ENCODE results near the gene PIK3R1. TPM values are rescaled to one million over a fixed set of nuclear protein-coding genes. Genes with fewer than 3 reads are reported as not detected.
A peak's percentile ranks its signal among the peaks of the same experiment; 100 is the strongest.

The PIK3R1 gene
- total and polyA plus RNA-seq, 2 of the 4 experiments (the other 2 are of a cell fraction): 2.4 to 9.3 TPM

- POLR2A ChIA-PET (ENCODE audit: unreplicated experiment): no interaction called here
- Histone ChIP-seq H3K27me3 (ENCODE audit: control insufficient read depth, insufficient read depth, low read length) (peaks cover 3% of the 10 kb centered on the region; the same call in 1 of the 2 replicates), H2BK5ac (ENCODE audit: low read depth, low read length, poor library complexity, severe bottlenecking) (no peak overlapping the region), H4K8ac (ENCODE audit: low read depth in 2 of 2, low read length in 2 of 2) (no peak overlapping the region), H3K9me3 (ENCODE audit: control insufficient read depth, insufficient read depth, low read length) (no peaks in the 10 kb centered on the region), H3K9ac (ENCODE audit: low read depth, low read length) (no peak overlapping the region), H3K23ac (ENCODE audit: low read depth, low read length) (no peak overlapping the region), H3K27ac (ENCODE audit: insufficient read depth, low read length) (no peak overlapping the region), H3K4me2 (ENCODE audit: low read depth, low read length) (no peak overlapping the region), H3K79me1 (ENCODE audit: low read depth in 1 of 2, low read length in 2 of 2) (no peaks in the 10 kb centered on the region), H3K4me3 (ENCODE audit: insufficient read depth, low read depth, low read length) (no peak overlapping the region), H4K5ac (ENCODE audit: low read depth, low read length) (no peak overlapping the region), H3K9me1 (ENCODE audit: insufficient read depth, low read length) (0 out of 2 replicates have a peak, but pooled peaks cover 3% of the 10 kb centered on the region), H3K56ac (ENCODE audit: extremely low read depth, insufficient read depth, low read length) (no peak overlapping the region), H3K14ac (replicated peaks; ENCODE audit: low read depth, low read length) (no peak overlapping the region), H3K18ac (ENCODE audit: low read depth, low read length) (no peak overlapping the region), H4K20me1 (ENCODE audit: insufficient read depth, low read length) (no peaks in the 10 kb centered on the region), H2AK5ac (ENCODE audit: low read depth, low read length) (no peak overlapping the region), H3K4ac (ENCODE audit: low read depth, low read length) (no peak overlapping the region), H2AK9ac (replicated peaks; ENCODE audit: low read depth, low read length, poor library complexity) (no peak overlapping the region), H2AFZ (replicated peaks; ENCODE audit: low read length, poor library complexity) (no peak overlapping the region), H2BK15ac (ENCODE audit: low read depth, low read length) (no peak overlapping the region), H2BK120ac (ENCODE audit: low read depth, low read length) (no peak overlapping the region), H3K36me3 (ENCODE audit: control insufficient read depth, insufficient read depth, low read length) (no peaks in the 10 kb centered on the region), H2BK20ac (ENCODE audit: low read depth, low read length) (no peak overlapping the region), H3K4me1 (ENCODE audit: control insufficient read depth, insufficient read depth, low read length) (peaks cover 1% of the 10 kb centered on the region; the same call in 1 of the 2 replicates), H4K91ac (ENCODE audit: insufficient read depth, low read depth, low read length) (no peak overlapping the region)
- no peak for TF ChIP-seq RAD21 (IDR thresholded peaks at IDR 0.05; ENCODE audit: low read length)
- intact Hi-C loops (cut with micrococcal nuclease) (no loop called here), in situ Hi-C loops (cut with MboI; ENCODE audit: low sequenced_read_pairs) (no loop called here), dilution Hi-C loops (cut with HindIII; ENCODE audit: low sequenced_read_pairs, unreplicated experiment) (no loop called here)
- whole genome bisulfite sequencing, 2 experiments (ENCODE audit: extremely low coverage in 2 of 2, insufficient read length in 1 of 2): no CpG with 5 or more reads among the region's 3 CpGs
- no TSS peak for BruUV-seq (replicated peaks)
- DNase-seq: peak; percentile 21
- ATAC-seq (ENCODE audit: low read depth): no peak
- CTCF ChIA-PET: interaction anchor here (0.8 kb wide), 1 partner anchor 973 kb away, joined by 3 read pairs; no protein-coding TSS in a partner anchor
Observed at GRCh38 chr5:68345171-68345570, 129.6 kb downstream of the PIK3R1 start.
